ENCODE measurements around the gene C2orf72. TPM values are rescaled to one million over a fixed set of nuclear protein-coding genes. Genes with fewer than 3 reads are reported as not detected.
"Not testable (repeated sequence)": the region's sequence is repeated elsewhere in the genome, so short reads cannot be mapped to it uniquely, and the experiment has no call there.

Gene C2orf72
- total RNA-seq, 2 donors from 2014 or later: 1.8 to 3.9 TPM

DNA sequence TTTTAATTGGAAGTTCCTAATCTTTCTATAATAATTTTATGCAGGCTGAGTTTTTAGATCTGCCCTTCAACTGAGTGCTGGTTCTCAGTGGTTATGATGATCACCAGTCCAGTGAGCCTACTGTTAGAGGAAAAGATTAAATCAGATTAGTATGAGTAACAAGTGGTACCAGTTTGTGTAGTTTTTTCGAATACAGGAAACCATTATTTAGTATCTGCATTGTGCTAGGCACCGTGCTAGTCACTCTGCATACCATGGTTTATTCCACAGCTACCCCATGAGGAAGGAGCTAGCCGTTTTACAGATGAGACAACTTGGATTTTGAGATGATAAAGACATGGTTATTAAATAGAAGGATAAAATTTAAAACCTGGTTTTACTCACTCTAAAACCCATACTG, 25.5 kb downstream of the C2orf72 start:
- Histone ChIP-seq H3K9me3 (ENCODE audit: control insufficient read depth, low read length) (no peaks in the 10 kb centered on the region), H3K9ac (ENCODE audit: extremely low read depth, low read length, poor library complexity, severe bottlenecking) (no peak overlapping the region), H3K36me3 (ENCODE audit: control insufficient read depth, insufficient read depth, low read length) (peaks cover 83% of the 10 kb centered on the region), H3K4me3 (ENCODE audit: low read length) (no peak overlapping the region), H3K4me1 (ENCODE audit: control insufficient read depth, insufficient read depth, low read length) (no peaks in the 10 kb centered on the region), H3K27ac (ENCODE audit: low read depth, low read length) (no peak overlapping the region), H3K27me3 (ENCODE audit: control insufficient read depth, insufficient read depth, low read length, poor library complexity, severe bottlenecking) (no peaks in the 10 kb centered on the region)
- H3K27me3 Mint-ChIP-seq (ENCODE audit: insufficient read depth): no peaks in the 10 kb centered on the region
- H3K36me3 Mint-ChIP-seq (ENCODE audit: low read depth): peaks cover 62% of the 10 kb centered on the region
- no peak for TF ChIP-seq CTCF (conservative IDR thresholded peaks at IDR 0.05)
- peaks cover 14% of the 10 kb centered on the region for H3K4me1 Mint-ChIP-seq
- WGBS, 2 experiments (ENCODE audit: insufficient coverage in 1 of 2, insufficient read length in 1 of 2): 94% methylated on average over 3 of the region's 3 CpGs; no CpG with 5 or more reads in 1 of the 2 experiments
- no peak for DNase-seq
- H3K27ac Mint-ChIP-seq: no peak overlapping the region
- H3K4me3 Mint-ChIP-seq: no peak overlapping the region
- H3K9me3 Mint-ChIP-seq: no peaks in the 10 kb centered on the region

DNA sequence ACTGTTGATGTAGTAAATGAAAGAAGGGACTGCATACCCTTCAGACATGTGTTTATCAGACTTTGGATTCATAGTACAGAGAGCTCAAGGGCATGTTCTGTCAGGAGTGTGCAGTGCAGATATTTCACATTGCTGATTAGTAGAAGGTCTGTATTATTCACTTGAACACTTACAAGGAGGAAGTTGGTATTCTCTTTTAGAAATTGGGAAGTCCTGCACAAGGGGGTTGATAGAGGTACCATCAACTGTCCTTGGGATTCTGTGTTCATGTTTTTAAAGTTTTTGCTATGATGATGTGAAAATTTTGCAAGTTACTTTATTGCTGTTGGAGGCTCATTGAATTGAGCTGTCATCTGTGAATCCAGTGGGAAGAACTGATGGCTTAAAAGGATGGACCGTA, 26.0 kb downstream of the C2orf72 start:
- Mint-ChIP-seq H3K27me3 (ENCODE audit: insufficient read depth) (no peaks in the 10 kb centered on the region), H3K4me1 (peaks cover 8% of the 10 kb centered on the region), H3K4me3 (no peak overlapping the region), H3K36me3 (ENCODE audit: low read depth) (peaks cover 68% of the 10 kb centered on the region), H3K9me3 (no peaks in the 10 kb centered on the region), H3K27ac (no peak overlapping the region)
- no peaks in the 10 kb centered on the region for H3K4me1 ChIP-seq (ENCODE audit: control insufficient read depth, insufficient read depth, low read length)
- no peaks in the 10 kb centered on the region for H3K27me3 ChIP-seq (ENCODE audit: control insufficient read depth, insufficient read depth, low read length, poor library complexity, severe bottlenecking)
- DNase-seq: no peak
- no peaks in the 10 kb centered on the region for H3K9me3 ChIP-seq (ENCODE audit: control insufficient read depth, low read length)
- no peak for TF ChIP-seq CTCF (conservative IDR thresholded peaks at IDR 0.05)
- H3K4me3 ChIP-seq (ENCODE audit: low read length): no peak overlapping the region
- H3K9ac ChIP-seq (ENCODE audit: extremely low read depth, low read length, poor library complexity, severe bottlenecking): no peak overlapping the region
- H3K36me3 ChIP-seq (ENCODE audit: control insufficient read depth, insufficient read depth, low read length): peaks cover 89% of the 10 kb centered on the region
- no peak overlapping the region for H3K27ac ChIP-seq (ENCODE audit: low read depth, low read length)
- WGBS, 2 experiments (ENCODE audit: insufficient coverage in 1 of 2, insufficient read length in 1 of 2): 92 to 100% methylated on average over 1 of the region's 1 CpG

DNA sequence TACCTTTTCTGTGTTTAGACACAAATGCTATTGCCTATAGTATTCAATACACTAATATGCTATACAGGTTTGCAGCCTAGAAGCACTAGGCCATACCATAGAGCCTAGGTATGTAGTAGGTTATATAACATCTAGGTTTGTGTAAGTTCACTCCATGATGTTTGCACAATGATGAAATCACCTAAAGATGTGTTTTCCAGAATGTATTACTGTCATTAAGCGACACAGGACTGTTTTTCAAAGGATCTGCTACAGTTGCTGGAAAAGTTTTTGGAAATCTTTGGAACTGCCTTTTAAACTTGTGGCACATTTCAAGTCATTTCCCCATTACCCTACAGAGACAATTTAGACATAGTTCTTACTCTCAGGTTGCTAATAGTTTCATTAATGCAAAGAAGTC, 28.6 kb downstream of the C2orf72 start:
- WGBS, 2 experiments (ENCODE audit: insufficient coverage in 1 of 2, insufficient read length in 1 of 2): 78 to 100% methylated on average over 1 of the region's 1 CpG
- Mint-ChIP-seq H3K4me3 (no peak overlapping the region), H3K36me3 (ENCODE audit: low read depth) (peaks cover 76% of the 10 kb centered on the region), H3K9me3 (no peaks in the 10 kb centered on the region), H3K27me3 (ENCODE audit: insufficient read depth) (no peaks in the 10 kb centered on the region), H3K27ac (no peak overlapping the region), H3K4me1 (no peaks in the 10 kb centered on the region)
- Histone ChIP-seq H3K27ac (ENCODE audit: low read depth, low read length) (no peak overlapping the region), H3K9ac (ENCODE audit: extremely low read depth, low read length, poor library complexity, severe bottlenecking) (no peak overlapping the region), H3K9me3 (ENCODE audit: control insufficient read depth, low read length) (no peaks in the 10 kb centered on the region), H3K36me3 (ENCODE audit: control insufficient read depth, insufficient read depth, low read length) (peaks cover 94% of the 10 kb centered on the region), H3K4me1 (ENCODE audit: control insufficient read depth, insufficient read depth, low read length) (no peaks in the 10 kb centered on the region), H3K27me3 (ENCODE audit: control insufficient read depth, insufficient read depth, low read length, poor library complexity, severe bottlenecking) (no peaks in the 10 kb centered on the region), H3K4me3 (ENCODE audit: low read length) (no peak overlapping the region)
- DNase-seq: no peak
- TF ChIP-seq CTCF (conservative IDR thresholded peaks at IDR 0.05): no peak

GRCh38 chr2:231067531-231067930, 30.2 kb downstream of the C2orf72 start:
- not testable (repeated sequence) for H3K4me3 ChIP-seq (ENCODE audit: low read length); H3K9me3 ChIP-seq (ENCODE audit: control insufficient read depth, low read length); H3K4me1 ChIP-seq (ENCODE audit: control insufficient read depth, insufficient read depth, low read length); H3K27ac ChIP-seq (ENCODE audit: low read depth, low read length); H3K27me3 Mint-ChIP-seq (ENCODE audit: insufficient read depth); DNase-seq; H3K4me1 Mint-ChIP-seq; H3K27me3 ChIP-seq (ENCODE audit: control insufficient read depth, insufficient read depth, low read length, poor library complexity, severe bottlenecking); H3K27ac Mint-ChIP-seq; H3K9ac ChIP-seq (ENCODE audit: extremely low read depth, low read length, poor library complexity, severe bottlenecking); H3K9me3 Mint-ChIP-seq; H3K4me3 Mint-ChIP-seq
- H3K36me3 Mint-ChIP-seq (ENCODE audit: low read depth): peaks cover 72% of the 10 kb centered on the region
- peaks cover 93% of the 10 kb centered on the region for H3K36me3 ChIP-seq (ENCODE audit: control insufficient read depth, insufficient read depth, low read length)
- WGBS, 2 experiments (ENCODE audit: insufficient coverage in 1 of 2, insufficient read length in 1 of 2): 91 to 97% methylated on average over 5 to 8 of the region's 8 CpGs

All from endodermal cell (in vitro differentiated cells).